Mesothelial cell of epicardium (in vitro differentiated cells): ENCODE results near the gene AQP3. TPM values are rescaled to one million over a fixed set of nuclear protein-coding genes. Genes with fewer than 3 reads are reported as not detected.

Experiments
- DNase-seq, 2 experiments: peaks; one replicate each; pipeline ENCODE4 v3.0.0; 2021; ENCODE audit warnings: low spot score in 2 of 2; ENCODE audit not compliant: unreplicated experiment in 2 of 2
- H3K27ac Mint-ChIP-seq: 2 replicates; pipeline ENCODE4 v1.8.0; 2021; ENCODE audit warnings: mixed read lengths
- H3K27me3 Mint-ChIP-seq: 2 replicates; pipeline ENCODE4 v1.8.0; 2021; ENCODE audit warnings: low read depth, mixed read lengths
- H3K36me3 Mint-ChIP-seq: 2 replicates; pipeline ENCODE4 v1.8.0; 2021; ENCODE audit warnings: mixed read lengths
- H3K4me1 Mint-ChIP-seq: 2 replicates; pipeline ENCODE4 v1.8.0; 2021; ENCODE audit warnings: mixed read lengths
- H3K4me3 Mint-ChIP-seq: 2 replicates; pipeline ENCODE4 v1.8.0; 2021; ENCODE audit warnings: mild to moderate bottlenecking, moderate library complexity, mixed read lengths
- H3K9me3 Mint-ChIP-seq: 2 replicates; pipeline ENCODE4 v1.8.0; 2021; ENCODE audit warnings: mixed read lengths
- CTCF ChIP-seq: fragments of 200-600 bp; sonication (generic); IDR thresholded peaks from one replicate; pipeline ENCODE4 v1.5.0; 2021; ENCODE audit warnings: antibody characterized with exemption; ENCODE audit not compliant: unreplicated experiment
- total RNA-seq: library from RNA; stranded (reverse); gene quantifications from 3 replicates; pipeline ENCODE4 v1.2.1, GENCODE V29; 2021

AQP3 gene
- total RNA-seq, 1 donor from 2014 or later = 1.5 TPM

DNA sequence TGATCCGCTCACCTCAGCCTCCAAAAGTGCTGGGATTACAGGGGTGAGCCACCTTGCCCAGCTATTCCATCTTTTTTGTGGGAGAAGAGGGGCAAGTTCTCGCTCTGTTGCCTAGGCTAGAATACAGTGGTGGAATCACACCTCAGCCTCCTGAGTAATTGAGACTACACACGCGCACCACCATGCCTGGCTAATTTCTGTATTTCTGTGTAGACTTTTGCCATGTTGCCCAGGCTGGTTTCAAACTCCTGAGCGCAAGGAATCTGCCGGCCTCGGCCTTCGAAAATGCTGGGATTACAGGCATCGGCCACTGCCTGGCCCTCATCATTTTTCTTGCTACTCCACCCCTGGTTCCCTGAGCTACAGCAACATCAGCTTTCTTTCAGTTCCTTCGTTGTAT lies 29.1 kb upstream of the AQP3 start:
- no peak for TF ChIP-seq CTCF
- Mint-ChIP-seq H3K4me1 (peaks cover 24% of the 10 kb centered on the region), H3K9me3 (no peaks in the 10 kb centered on the region), H3K27ac (no peak overlapping the region), H3K27me3 (no peaks in the 10 kb centered on the region), H3K36me3 (peaks cover 5% of the 10 kb centered on the region), H3K4me3 (no peak overlapping the region)
- no peak for DNase-seq

DNA sequence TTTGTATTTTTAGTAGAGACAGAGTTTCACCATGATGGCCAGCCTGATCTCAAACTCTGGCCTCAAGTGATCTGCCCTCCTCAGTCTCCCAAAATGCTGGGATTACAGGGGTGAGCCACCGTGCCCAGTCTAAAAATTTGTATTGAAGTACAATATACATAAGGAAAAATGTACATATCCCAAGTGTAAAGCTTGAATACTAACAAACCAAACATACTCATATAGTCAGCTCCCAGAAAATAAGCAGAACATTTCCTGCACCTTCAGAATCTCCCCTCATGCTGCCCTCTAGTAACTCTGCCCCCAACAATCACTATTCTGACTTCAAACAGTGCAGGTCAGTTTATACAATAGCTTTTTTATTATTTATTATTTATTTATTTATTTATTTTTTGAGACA lies 28.0 kb upstream of the AQP3 start:
- TF ChIP-seq CTCF = no peak
- H3K9me3 Mint-ChIP-seq = no peaks in the 10 kb centered on the region
- no peak overlapping the region for H3K4me3 Mint-ChIP-seq
- H3K36me3 Mint-ChIP-seq = peaks cover 11% of the 10 kb centered on the region
- no peaks in the 10 kb centered on the region for H3K27me3 Mint-ChIP-seq
- DNase-seq = peak in 1 of 2 experiments; percentile 10
- H3K4me1 Mint-ChIP-seq = peaks cover 27% of the 10 kb centered on the region
- H3K27ac Mint-ChIP-seq = peak overlapping the region; percentile 39

DNA sequence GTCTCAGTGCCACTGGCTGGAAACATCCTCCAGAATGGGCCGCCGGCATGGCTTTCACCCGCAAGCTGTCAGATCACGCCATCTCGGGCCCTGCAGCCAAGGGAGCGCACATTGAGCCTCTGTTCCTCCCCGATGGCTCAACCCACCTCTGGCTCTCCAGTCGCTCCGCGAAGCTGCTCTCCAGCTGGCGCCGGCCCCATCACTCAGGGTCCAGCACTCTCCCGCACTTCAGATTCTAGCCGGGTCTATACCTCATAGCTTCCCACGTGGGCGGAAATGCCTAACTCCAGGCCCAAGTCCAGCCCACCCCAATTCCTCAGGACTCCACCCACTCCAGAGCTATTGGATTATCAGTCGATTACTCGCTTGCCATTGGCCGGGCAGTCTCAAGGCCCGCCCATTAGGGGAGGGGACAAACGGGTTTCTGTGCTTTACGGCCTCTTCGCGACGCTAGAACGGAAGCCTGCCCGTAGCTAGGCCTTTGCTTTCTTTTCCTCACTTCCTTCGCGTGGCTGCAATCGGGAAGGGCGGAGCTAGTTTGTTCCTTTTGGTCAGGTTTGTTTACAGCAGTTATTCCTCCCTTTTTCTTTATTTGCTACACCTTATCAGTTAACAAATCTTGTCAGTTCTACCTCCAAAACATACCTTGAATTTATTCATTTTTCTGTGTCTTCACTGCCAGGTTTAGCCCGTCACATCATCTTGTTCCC lies 26.4 kb upstream of the AQP3 start, which contains the start of gene NOL6:
Gene NOL6 (minus strand): TSS at position 282 of the 710 bp plus-strand sequence. CDS start 82 bp downstream, at position 200.
- no peaks in the 10 kb centered on the region for H3K9me3 Mint-ChIP-seq
- H3K4me1 Mint-ChIP-seq = peaks cover 22% of the 10 kb centered on the region
- peaks cover 18% of the 10 kb centered on the region for H3K36me3 Mint-ChIP-seq
- peak; percentile 91 to 96 for DNase-seq
- H3K27ac Mint-ChIP-seq = peak within 1 kb of the TSS; percentile 97
- no peaks in the 10 kb centered on the region for H3K27me3 Mint-ChIP-seq
- TF ChIP-seq CTCF = no peak
- H3K4me3 Mint-ChIP-seq = peak within 1 kb of the TSS; percentile 90

DNA sequence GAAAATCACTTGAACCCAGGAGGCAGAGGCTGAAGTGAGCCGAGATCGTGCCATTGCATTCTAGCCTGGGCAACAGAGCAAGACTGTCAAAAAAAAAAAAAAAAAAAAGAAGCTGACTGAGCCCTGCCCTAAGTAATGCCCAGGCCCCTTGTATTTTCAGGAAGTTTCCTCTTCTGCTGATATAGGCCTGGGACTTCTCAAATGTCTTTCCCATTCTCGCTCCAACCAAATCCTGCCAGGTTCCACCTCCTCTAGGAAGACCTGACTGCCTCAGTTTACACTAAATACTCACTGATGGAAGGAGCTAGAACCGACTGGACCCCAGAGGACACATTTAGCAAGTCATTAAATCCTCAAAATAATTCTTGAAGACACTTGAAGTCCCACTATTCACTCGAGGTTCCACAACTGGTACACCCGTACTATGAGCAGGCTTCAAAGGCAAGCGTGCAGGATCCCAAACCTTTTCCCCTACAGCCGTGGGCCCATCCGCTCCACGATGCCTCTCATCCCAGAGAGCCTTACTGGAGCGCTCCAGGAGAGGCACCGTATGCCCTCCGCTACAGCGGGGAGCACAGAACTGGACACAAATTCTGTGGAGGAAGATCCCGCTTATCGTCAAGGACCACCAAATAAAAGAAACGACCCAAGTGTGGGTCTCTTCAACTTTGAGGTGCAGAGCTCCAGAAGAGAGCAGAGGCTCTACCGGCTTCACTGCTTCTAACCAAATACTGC lies 25.7 kb upstream of the AQP3 start:
- Mint-ChIP-seq H3K27me3 (no peaks in the 10 kb centered on the region), H3K36me3 (peaks cover 15% of the 10 kb centered on the region), H3K4me3 (peak overlapping the region; percentile 90), H3K9me3 (no peaks in the 10 kb centered on the region), H3K27ac (peak overlapping the region; percentile 97), H3K4me1 (peaks cover 22% of the 10 kb centered on the region)
- DNase-seq = peak in 1 of 2 experiments; percentile 37
- no peak for TF ChIP-seq CTCF

DNA sequence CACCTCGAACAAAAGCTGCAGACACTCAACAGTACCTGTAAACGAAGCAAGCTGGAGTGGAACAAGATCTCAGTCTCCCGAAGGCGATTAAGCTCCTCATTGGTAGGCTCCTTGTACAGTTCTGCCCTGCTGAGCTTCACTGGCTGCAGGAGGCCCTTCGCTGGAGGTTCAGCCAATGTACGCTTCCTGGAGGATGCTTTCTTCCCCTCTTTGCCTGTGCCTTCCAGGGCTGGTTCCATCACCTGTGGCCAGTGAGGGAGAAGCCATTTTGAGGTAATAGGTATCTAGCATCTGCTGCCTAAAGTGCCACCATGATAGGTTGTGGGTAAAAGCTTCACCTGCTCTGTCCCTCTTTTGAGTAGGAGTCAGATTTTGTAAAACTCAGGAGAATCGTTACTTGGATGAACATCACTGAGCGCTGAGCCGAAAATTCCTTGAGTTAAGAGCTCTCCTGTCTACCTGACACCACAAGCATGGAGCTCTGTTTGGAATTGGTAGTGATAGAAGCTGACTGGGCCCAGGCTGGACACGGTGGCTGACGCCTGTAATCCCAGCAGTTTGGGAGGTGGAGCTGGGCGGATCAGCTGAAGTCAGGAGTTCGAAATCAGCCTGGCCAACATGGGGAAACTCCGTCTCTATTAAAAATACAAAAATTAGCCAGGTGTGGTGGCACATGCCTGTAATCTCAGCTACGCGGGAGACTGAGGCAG lies 24.9 kb upstream of the AQP3 start:
- no peaks in the 10 kb centered on the region for H3K9me3 Mint-ChIP-seq
- DNase-seq = no peak
- H3K27me3 Mint-ChIP-seq = no peaks in the 10 kb centered on the region
- H3K36me3 Mint-ChIP-seq = peaks cover 15% of the 10 kb centered on the region
- no peak overlapping the region for H3K27ac Mint-ChIP-seq
- no peak for TF ChIP-seq CTCF
- H3K4me1 Mint-ChIP-seq = peaks cover 22% of the 10 kb centered on the region
- peak overlapping the region; percentile 90 for H3K4me3 Mint-ChIP-seq
